Measurements from ENCODE around the gene NOL3. TPM values are rescaled to one million over a fixed set of nuclear protein-coding genes. Genes with fewer than 3 reads are reported as not detected.
A peak's percentile ranks its signal among the peaks of the same experiment; 100 is the strongest.

Gene NOL3
- total RNA-seq, 1 donor from 2014 or later, result 26.8 TPM

DNA sequence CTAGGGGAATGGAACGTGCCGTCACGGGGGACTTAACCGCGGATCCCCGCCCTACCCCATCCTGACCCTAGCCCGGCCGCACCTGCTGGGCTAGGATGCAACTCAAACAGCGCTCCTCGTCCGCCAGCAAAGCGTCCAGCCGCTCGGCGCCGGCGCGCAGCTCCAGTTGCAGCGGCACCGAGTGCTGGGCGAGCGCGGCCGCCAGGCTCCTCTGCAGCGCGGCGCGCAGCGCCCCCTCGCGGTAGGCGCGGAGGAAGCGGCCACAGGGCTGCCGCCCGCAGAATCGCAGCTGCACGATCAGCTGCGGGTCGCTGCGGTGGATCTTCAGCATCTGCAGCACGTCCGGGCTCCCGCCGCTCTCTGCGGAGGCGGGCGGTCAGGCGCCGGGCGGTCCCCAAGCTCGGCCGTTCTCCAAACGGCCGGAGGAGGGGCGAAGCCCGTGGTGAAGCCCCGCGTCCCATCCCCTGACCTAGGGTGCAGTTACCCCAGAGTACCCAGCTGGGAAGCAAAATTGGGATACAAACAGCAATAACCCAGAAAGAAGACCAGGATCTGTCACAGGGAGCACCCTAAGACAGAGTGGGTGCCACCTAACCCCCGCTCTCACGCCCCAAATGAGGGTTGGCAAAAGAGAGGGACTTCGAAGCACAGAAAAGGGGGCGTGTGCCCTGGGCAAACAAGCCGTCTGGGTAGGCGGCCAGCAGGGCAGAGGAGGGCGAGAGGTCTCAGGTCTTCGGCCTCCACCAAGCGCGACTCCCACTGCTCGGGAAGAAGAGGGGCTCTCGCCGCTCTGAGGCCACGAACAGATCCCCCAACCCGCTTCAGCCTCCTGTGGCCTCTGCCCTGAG lies 14.8 kb upstream of the NOL3 start:
- DNase-seq (ENCODE audit: low spot score), result no peak

- DNase-seq (ENCODE audit: low spot score), result no peak
These were observed 14.0 kb upstream of the NOL3 start for GRCh38 chr16:67156143-67156844.

GRCh38 chr16:67157106-67157748 lies 13.1 kb upstream of the NOL3 start:
- no peak for DNase-seq (ENCODE audit: low spot score)

- DNase-seq (ENCODE audit: low spot score), result no peak
These were observed 12.3 kb upstream of the NOL3 start for GRCh38 chr16:67157892-67158635.

GRCh38 chr16:67158637-67159600 lies 11.4 kb upstream of the NOL3 start:
- no peak for DNase-seq (ENCODE audit: low spot score)

DNA sequence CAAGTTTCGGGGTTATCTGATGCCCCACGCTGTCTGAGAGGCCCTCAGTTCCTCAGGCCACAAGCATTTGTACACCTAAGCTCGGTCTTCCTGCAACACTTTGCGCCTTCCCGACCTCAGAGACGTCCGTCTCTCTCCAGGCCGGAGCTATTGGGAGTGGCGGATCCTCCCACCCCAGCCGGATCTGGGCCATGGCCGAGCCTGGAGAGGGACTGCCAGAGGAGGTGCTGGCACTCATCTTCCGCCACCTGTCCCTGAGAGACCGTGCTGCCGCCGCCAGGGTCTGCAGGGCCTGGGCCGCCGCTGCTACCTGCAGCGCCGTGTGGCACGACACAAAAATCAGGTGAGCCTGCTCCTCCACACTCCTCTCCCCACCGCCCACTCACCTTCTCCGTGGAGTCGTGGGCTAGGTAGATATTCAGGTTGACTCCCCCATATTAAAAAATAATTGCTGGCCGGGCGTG lies 8.7 kb upstream of the NOL3 start:
- no peak for DNase-seq (ENCODE audit: low spot score)

- peak; percentile 43 for DNase-seq (ENCODE audit: low spot score)
These were observed 7.7 kb upstream of the NOL3 start for GRCh38 chr16:67162506-67163163.

DNA sequence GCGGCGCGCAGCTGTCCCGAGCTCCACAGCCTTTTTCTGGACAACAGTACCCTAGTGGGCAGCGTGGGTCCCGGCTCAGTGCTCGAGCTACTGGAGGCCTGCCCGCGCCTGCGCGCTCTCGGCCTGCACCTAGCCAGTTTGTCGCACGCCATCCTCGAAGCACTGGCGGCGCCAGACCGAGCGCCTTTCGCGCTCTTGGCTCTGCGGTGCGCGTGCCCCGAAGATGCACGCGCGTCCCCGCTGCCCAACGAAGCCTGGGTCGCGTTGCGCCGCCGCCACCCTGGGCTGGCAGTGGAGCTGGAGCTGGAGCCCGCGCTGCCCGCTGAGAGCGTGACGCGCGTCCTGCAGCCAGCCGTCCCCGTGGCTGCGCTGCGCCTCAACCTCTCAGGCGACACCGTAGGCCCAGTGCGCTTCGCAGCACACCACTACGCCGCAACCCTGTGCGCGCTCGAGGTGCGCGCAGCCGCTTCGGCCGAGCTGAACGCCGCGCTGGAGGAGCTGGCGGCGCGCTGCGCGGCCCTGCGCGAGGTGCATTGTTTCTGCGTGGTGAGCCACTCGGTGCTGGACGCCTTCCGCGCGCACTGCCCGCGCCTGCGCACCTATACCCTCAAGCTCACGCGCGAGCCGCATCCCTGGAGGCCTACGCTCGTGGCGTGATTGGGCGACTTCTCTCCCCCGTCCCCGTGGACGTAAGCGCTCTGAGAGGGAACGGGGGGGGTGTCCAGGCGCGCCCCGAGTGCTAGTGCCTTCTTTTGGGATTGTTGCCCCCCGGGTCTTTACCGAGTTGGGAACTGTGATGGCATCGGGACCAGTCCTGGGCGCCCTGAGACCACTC lies 7.0 kb upstream of the NOL3 start:
- DNase-seq (ENCODE audit: low spot score), result peak; percentile 53

GRCh38 chr16:67163999-67164558 lies 6.3 kb upstream of the NOL3 start:
- DNase-seq (ENCODE audit: low spot score), result no peak

- no peak for DNase-seq (ENCODE audit: low spot score)
These were observed 5.7 kb upstream of the NOL3 start, which contains the start of gene HSF4 for GRCh38 chr16:67164599-67165061. Gene HSF4 (plus strand): TSS chr16:67164745. CDS start chr16:67164812, 67 bp downstream.

GRCh38 chr16:67165121-67166078 lies 4.9 kb upstream of the NOL3 start:
- no peak for DNase-seq (ENCODE audit: low spot score)

DNA sequence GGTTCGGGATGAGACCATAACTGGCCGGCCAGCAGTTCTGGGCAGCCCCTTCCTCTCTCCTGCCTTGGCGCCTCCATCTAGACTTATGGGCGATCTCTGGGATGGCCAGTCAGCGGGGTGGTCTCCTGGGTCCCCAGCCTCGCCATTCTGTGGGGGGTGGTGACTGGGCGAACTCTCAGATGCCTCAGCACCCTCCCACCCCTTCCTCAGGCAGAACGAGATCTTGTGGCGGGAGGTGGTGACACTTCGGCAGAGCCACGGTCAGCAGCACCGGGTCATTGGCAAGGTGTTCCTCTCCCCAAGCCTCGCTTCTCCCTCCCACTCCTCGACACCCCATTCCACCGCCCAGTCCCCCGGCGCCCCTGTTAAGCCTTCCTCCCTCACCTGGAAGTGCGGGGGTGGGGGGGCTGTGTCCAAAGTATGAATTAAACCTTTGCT lies 4.2 kb upstream of the NOL3 start:
- no peak for DNase-seq (ENCODE audit: low spot score)

GRCh38 chr16:67166598-67167168 lies 3.7 kb upstream of the NOL3 start:
- no peak for DNase-seq (ENCODE audit: low spot score)

DNA sequence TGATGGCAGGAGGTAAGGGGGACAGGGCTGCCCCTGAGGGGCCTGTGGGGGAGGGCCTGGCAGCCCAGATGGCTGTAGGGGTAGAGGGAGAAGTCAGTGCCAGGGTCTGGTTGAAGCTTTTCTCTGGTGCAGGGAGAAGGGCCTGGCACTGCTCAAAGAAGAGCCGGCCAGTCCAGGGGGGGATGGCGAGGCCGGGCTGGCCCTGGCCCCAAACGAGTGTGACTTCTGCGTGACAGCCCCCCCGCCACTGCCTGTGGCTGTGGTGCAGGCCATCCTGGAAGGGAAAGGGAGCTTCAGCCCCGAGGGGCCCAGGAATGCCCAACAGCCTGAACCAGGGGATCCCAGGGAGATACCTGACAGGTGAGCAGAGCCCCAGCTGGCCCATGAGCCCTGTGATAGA lies 2.8 kb upstream of the NOL3 start:
- DNase-seq (ENCODE audit: low spot score), result no peak

- no peak for DNase-seq (ENCODE audit: low spot score)
These were observed 1.3 kb upstream of the NOL3 start for GRCh38 chr16:67169011-67169451.

- no peak for DNase-seq (ENCODE audit: low spot score)
These were observed 633 bp upstream of the NOL3 start for GRCh38 chr16:67169642-67170167.

All from ureter (tissue), 1 donor.